Fibroblast of lung (primary cell): ENCODE results near the gene TXNDC12. TPM values are rescaled to one million over a fixed set of nuclear protein-coding genes. Genes with fewer than 3 reads are reported as not detected.

Source experiments
- DNase-seq, 2 donors: peaks; one replicate each; pipeline versions ENCODE4 v3.0.0 to v3.0.0-alpha.2; 2010; ENCODE audit warnings: low read depth in 2 of 2
- H2AFZ ChIP-seq: 2 replicates; pipeline ENCODE4 v1.5.1; 2012; ENCODE audit warnings: low read length, control low read depth, inconsistent platforms
- H3K27ac ChIP-seq: 2 replicates; pipeline ENCODE4 v1.5.1; 2011; ENCODE audit warnings: low read length, control low read depth; ENCODE audit not compliant: insufficient read depth
- H3K27me3 ChIP-seq: 2 replicates; pipeline ENCODE4 v1.5.1; 2011; ENCODE audit warnings: mild to moderate bottlenecking, low read length; ENCODE audit not compliant: control insufficient read depth, insufficient read depth
- H3K36me3 ChIP-seq: 2 replicates; pipeline ENCODE4 v1.5.1; 2011; ENCODE audit warnings: low read length; ENCODE audit not compliant: control insufficient read depth, insufficient read depth
- H3K4me1 ChIP-seq: 2 replicates; pipeline ENCODE4 v1.5.1; 2011; ENCODE audit warnings: low read length; ENCODE audit not compliant: control insufficient read depth, insufficient read depth; ENCODE audit errors: extremely low read depth
- H3K4me2 ChIP-seq: 2 replicates; pipeline ENCODE4 v1.5.1; 2011; ENCODE audit warnings: low read length, control low read depth; ENCODE audit not compliant: insufficient read depth; ENCODE audit errors: extremely low read depth
- H3K4me3 ChIP-seq, 4 experiments: fragments of 200-600 bp in 1 of 4; sonication (generic) in 1 of 4; replicated peaks in 1 of 4; 2 replicates each; pipeline ENCODE4 v1.5.1; 2011 to 2016; ENCODE audit warnings: low read length in 4 of 4, low read depth in 3 of 4, mild to moderate bottlenecking in 3 of 4, control low read depth in 2 of 4, inconsistent platforms in 1 of 4, mixed read lengths in 1 of 4; ENCODE audit not compliant: insufficient read depth in 1 of 4; ENCODE audit errors: control extremely low read depth in 1 of 4
- H3K79me2 ChIP-seq: 2 replicates; pipeline ENCODE4 v1.5.1; 2012; ENCODE audit warnings: mild to moderate bottlenecking, low read length, inconsistent platforms; ENCODE audit not compliant: control insufficient read depth, insufficient read depth
- H3K9ac ChIP-seq: 2 replicates; pipeline ENCODE4 v1.5.1; 2011; ENCODE audit warnings: mild to moderate bottlenecking, low read length, control low read depth; ENCODE audit not compliant: insufficient read depth
- H3K9me3 ChIP-seq: 2 replicates; pipeline ENCODE4 v1.5.1; 2012; ENCODE audit warnings: low read depth, low read length; ENCODE audit not compliant: control insufficient read depth, insufficient read depth
- H4K20me1 ChIP-seq: 2 replicates; pipeline ENCODE4 v1.5.1; 2011; ENCODE audit warnings: low read length; ENCODE audit not compliant: control insufficient read depth, insufficient read depth; ENCODE audit errors: extremely low read depth
- CTCF ChIP-seq, 2 donors: IDR thresholded peaks in 1 of 2; conservative IDR thresholded peaks in 1 of 2; 1 replicate in 1 of 2; 2 replicates in 1 of 2; pipeline ENCODE4 v1.5.1; 2011 to 2012; ENCODE audit warnings: low read length in 2 of 2, control low read depth in 1 of 2, inconsistent platforms in 1 of 2, low read depth in 1 of 2, mild to moderate bottlenecking in 1 of 2
- EZH2 ChIP-seq: IDR thresholded peaks from 2 replicates; pipeline ENCODE4 v1.5.1; 2012; ENCODE audit warnings: low read length, control low read depth, mild to moderate bottlenecking; ENCODE audit errors: missing control alignments
- polyA plus RNA-seq, 2 donors: library from polyadenylated mRNA; depleted of rRNA in 1 of 2; stranded (reverse) in 1 of 2; unstranded in 1 of 2; fragments of >200 nt; gene quantifications; 2 replicates each; pipeline ENCODE4 v1.2.1, GENCODE V29; 2011 to 2012; ENCODE audit warnings: missing spikeins in 1 of 2
- total RNA-seq: library from RNA; depleted of rRNA; stranded (reverse); fragments of >200 nt; gene quantifications from 2 replicates; pipeline ENCODE4 v1.2.1, GENCODE V29; 2014

Gene TXNDC12
- total and polyA plus RNA-seq, 2 donors (not counting 1 experiment from before 2014, with no cell fraction given) = 32.4 to 34.5 TPM

- Histone ChIP-seq H3K9me3 (no peaks in the 10 kb centered on the region), H3K9ac (peak within 1 kb of the TSS; percentile 85), H3K4me1 (peaks cover 8% of the 10 kb centered on the region), H3K4me3 (peak within 1 kb of the TSS; percentile 79 to 91 (median 84)), H3K4me2 (peak within 1 kb of the TSS; percentile 89), H3K79me2 (peaks cover 56% of the 10 kb centered on the region), H2AFZ (peak within 1 kb of the TSS; percentile 10), H4K20me1 (no peaks in the 10 kb centered on the region), H3K36me3 (peaks cover 10% of the 10 kb centered on the region), H3K27ac (peak within 1 kb of the TSS; percentile 72), H3K27me3 (no peaks in the 10 kb centered on the region)
- DNase-seq = peak; percentile 90 to 91
- TF ChIP-seq CTCF (conservative IDR thresholded peaks at IDR 0.05 in 1 of 2, IDR thresholded peaks at IDR 0.05 in 1 of 2; ENCODE audit: low read depth in 1 of 2, low read length in 2 of 2) (no peak), EZH2 (no peak)
Measured at GRCh38 chr1:52056163-52056936, 1.4 kb upstream of the TXNDC12 start, which contains the start of gene BTF3L4. Gene BTF3L4, plus strand, starts transcription at chr1:52056295. Its CDS starts 3,553 bp downstream, at chr1:52059848.

GRCh38 chr1:52055866-52056162 lies 823 bp upstream of the TXNDC12 start:
- Histone ChIP-seq H3K27me3 (no peaks in the 10 kb centered on the region), H3K27ac (peak overlapping the region; percentile 72), H3K4me2 (peak overlapping the region; percentile 89), H3K4me1 (peaks cover 8% of the 10 kb centered on the region), H3K79me2 (peaks cover 54% of the 10 kb centered on the region), H3K9me3 (no peaks in the 10 kb centered on the region), H3K9ac (peak overlapping the region; percentile 85), H4K20me1 (no peaks in the 10 kb centered on the region), H2AFZ (no peak overlapping the region), H3K4me3 (peak overlapping the region; percentile 79 to 91 (median 84)), H3K36me3 (peaks cover 9% of the 10 kb centered on the region)
- TF ChIP-seq EZH2 (no peak), CTCF (conservative IDR thresholded peaks at IDR 0.05 in 1 of 2, IDR thresholded peaks at IDR 0.05 in 1 of 2; ENCODE audit: low read depth in 1 of 2, low read length in 2 of 2) (no peak)
- no peak for DNase-seq

GRCh38 chr1:52054496-52055065 lies 410 bp downstream of the TXNDC12 start:
- TF ChIP-seq CTCF (conservative IDR thresholded peaks at IDR 0.05 in 1 of 2, IDR thresholded peaks at IDR 0.05 in 1 of 2; ENCODE audit: low read depth in 1 of 2, low read length in 2 of 2) (no peak), EZH2 (no peak)
- peak overlapping the region; percentile 97 for H3K4me2 ChIP-seq
- no peak for DNase-seq
- H3K9me3 ChIP-seq = no peaks in the 10 kb centered on the region
- peak overlapping the region; percentile 72 for H3K27ac ChIP-seq
- peak overlapping the region; percentile 79 to 91 (median 84) for H3K4me3 ChIP-seq
- no peaks in the 10 kb centered on the region for H3K27me3 ChIP-seq
- peaks cover 43% of the 10 kb centered on the region for H3K79me2 ChIP-seq
- H3K4me1 ChIP-seq = peaks cover 8% of the 10 kb centered on the region
- peaks cover 4% of the 10 kb centered on the region for H3K36me3 ChIP-seq
- H3K9ac ChIP-seq = peak overlapping the region; percentile 78
- H4K20me1 ChIP-seq = no peaks in the 10 kb centered on the region
- peak overlapping the region; percentile 88 for H2AFZ ChIP-seq
